Neutrophil (primary cell): Measurements from ENCODE around the gene NLRP9.

Experiments
- H3K27ac ChIP-seq: fragments of 200-600 bp; sonication (generic); 2 replicates; pipeline ENCODE4 v1.5.1; 2016; ENCODE audit warnings: mild to moderate bottlenecking, moderate library complexity
- H3K27me3 ChIP-seq: fragments of 200-600 bp; sonication (generic); 2 replicates; pipeline ENCODE4 v1.6.0; 2016; ENCODE audit warnings: mild to moderate bottlenecking
- H3K36me3 ChIP-seq: fragments of 200-600 bp; sonication (generic); 2 replicates; pipeline ENCODE4 v1.5.1; 2017
- H3K4me1 ChIP-seq, 2 experiments: fragments of 200-600 bp in 1 of 2; sonication (generic) in 1 of 2; 1 replicate in 1 of 2; 2 replicates in 1 of 2; pipeline versions ENCODE4 v1.5.1 to v1.6.1; 2013 to 2016; ENCODE audit warnings: low read depth in 1 of 2, low read length in 1 of 2, mild to moderate bottlenecking in 1 of 2, moderate library complexity in 1 of 2; ENCODE audit not compliant: control insufficient read depth in 1 of 2, insufficient read depth in 1 of 2
- H3K4me3 ChIP-seq, 2 experiments: fragments of 200-600 bp in 1 of 2; sonication (generic) in 1 of 2; 1 replicate in 1 of 2; 2 replicates in 1 of 2; pipeline ENCODE4 v1.5.1; 2013 to 2016; ENCODE audit warnings: low read depth in 1 of 2, low read length in 1 of 2, mild to moderate bottlenecking in 1 of 2, moderate library complexity in 1 of 2
- H3K9me3 ChIP-seq: fragments of 200-600 bp; sonication (generic); 2 replicates; pipeline ENCODE4 v1.5.1; 2016
- TF ChIP-seq, protein P1 (sequence below): fragments of 200-600 bp; sonication (generic); IDR thresholded peaks from 2 replicates; pipeline ENCODE4 v1.5.1; 2016; ENCODE audit warnings: antibody characterized with exemption

The NLRP9 gene

GRCh38 chr19:55694656-55695491 lies 43.3 kb downstream of the NLRP9 start:
- Histone ChIP-seq H3K4me3 (no peak overlapping the region), H3K4me1 (no peaks in the 10 kb centered on the region), H3K27ac (no peak overlapping the region), H3K27me3 (no peaks in the 10 kb centered on the region), H3K36me3 (peaks cover 100% of the 10 kb centered on the region), H3K9me3 (no peaks in the 10 kb centered on the region)
- TF ChIP-seq, protein P1, sequence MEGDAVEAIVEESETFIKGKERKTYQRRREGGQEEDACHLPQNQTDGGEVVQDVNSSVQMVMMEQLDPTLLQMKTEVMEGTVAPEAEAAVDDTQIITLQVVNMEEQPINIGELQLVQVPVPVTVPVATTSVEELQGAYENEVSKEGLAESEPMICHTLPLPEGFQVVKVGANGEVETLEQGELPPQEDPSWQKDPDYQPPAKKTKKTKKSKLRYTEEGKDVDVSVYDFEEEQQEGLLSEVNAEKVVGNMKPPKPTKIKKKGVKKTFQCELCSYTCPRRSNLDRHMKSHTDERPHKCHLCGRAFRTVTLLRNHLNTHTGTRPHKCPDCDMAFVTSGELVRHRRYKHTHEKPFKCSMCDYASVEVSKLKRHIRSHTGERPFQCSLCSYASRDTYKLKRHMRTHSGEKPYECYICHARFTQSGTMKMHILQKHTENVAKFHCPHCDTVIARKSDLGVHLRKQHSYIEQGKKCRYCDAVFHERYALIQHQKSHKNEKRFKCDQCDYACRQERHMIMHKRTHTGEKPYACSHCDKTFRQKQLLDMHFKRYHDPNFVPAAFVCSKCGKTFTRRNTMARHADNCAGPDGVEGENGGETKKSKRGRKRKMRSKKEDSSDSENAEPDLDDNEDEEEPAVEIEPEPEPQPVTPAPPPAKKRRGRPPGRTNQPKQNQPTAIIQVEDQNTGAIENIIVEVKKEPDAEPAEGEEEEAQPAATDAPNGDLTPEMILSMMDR: no peak

- TF ChIP-seq, protein P1: no peak
- Histone ChIP-seq H3K27ac (no peak overlapping the region), H3K27me3 (no peaks in the 10 kb centered on the region), H3K36me3 (peaks cover 100% of the 10 kb centered on the region), H3K4me1 (no peaks in the 10 kb centered on the region), H3K4me3 (no peak overlapping the region), H3K9me3 (no peaks in the 10 kb centered on the region)
Observed at GRCh38 chr19:55694241-55694655, 44.0 kb downstream of the NLRP9 start.

GRCh38 chr19:55693336-55693974 lies 44.7 kb downstream of the NLRP9 start:
- Histone ChIP-seq H3K27ac (no peak overlapping the region), H3K27me3 (no peaks in the 10 kb centered on the region), H3K36me3 (peaks cover 100% of the 10 kb centered on the region), H3K9me3 (no peaks in the 10 kb centered on the region), H3K4me3 (no peak overlapping the region), H3K4me1 (no peaks in the 10 kb centered on the region)
- TF ChIP-seq, protein P1: no peak

DNA sequence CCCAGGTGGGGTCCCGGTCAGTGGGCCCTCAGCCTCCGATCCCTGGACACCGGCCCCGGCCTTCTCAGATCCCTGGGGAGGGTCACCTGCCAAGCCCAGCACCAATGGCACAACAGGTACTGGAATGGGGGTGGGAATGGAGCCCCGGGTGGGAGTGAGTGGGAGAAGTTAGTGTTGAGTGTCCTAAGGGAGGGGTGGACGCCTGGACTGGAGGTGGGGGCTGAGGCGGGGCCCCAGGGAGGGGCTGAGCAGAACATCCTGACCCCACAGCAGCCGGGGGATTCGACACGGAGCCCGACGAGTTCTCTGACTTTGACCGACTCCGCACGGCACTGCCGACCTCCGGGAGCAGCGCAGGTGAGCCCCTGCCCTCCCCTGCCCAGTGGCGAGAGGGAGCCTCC lies 45.5 kb downstream of the NLRP9 start:
- H3K9me3 ChIP-seq: no peaks in the 10 kb centered on the region
- TF ChIP-seq, protein P1: no peak
- no peak overlapping the region for H3K27ac ChIP-seq
- no peaks in the 10 kb centered on the region for H3K27me3 ChIP-seq
- no peak overlapping the region for H3K4me3 ChIP-seq
- peaks cover 100% of the 10 kb centered on the region for H3K36me3 ChIP-seq
- H3K4me1 ChIP-seq: no peaks in the 10 kb centered on the region

DNA sequence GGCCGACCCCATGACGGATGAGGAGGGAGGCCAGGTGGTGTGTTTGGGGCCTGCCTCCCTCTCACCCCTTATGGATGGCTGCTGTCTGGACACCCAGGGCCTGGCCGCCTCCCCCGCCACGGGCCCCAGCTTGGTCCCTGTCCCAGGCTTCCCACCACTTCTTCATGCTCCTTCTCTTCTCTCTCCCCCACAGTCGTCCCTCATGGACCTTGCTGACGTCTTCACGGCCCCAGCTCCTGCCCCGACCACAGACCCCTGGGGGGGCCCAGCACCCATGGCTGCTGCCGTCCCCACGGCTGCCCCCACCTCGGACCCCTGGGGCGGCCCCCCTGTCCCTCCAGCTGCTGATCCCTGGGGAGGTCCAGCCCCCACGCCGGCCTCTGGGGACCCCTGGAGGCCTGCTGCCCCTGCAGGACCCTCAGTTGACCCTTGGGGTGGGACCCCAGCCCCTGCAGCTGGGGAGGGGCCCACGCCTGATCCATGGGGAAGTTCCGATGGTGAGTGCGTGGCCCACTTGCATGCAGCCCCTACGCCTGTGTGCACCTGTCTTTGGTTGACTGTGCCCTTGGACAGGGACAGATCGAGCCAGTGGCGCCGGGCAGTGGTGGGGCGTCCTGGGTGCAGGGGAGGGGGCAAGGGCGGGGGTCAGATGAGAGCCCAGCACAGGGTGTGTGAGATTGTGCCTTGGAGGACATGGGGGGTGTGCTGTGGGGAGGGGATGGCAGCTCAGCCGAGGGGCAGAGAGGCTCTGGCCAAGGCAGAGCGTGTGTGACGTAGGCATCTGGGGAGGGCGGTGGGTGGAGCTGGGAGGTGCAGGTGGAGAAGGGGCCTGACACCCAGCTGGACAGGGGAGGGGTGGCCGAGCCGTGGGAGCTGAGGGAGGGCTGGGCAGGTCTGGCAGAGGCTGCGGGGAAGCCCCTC lies 46.4 kb downstream of the NLRP9 start:
- Histone ChIP-seq H3K27me3 (no peaks in the 10 kb centered on the region), H3K36me3 (peaks cover 100% of the 10 kb centered on the region), H3K4me1 (no peaks in the 10 kb centered on the region), H3K9me3 (no peaks in the 10 kb centered on the region), H3K4me3 (no peak overlapping the region), H3K27ac (no peak overlapping the region)
- TF ChIP-seq, protein P1: no peak
